ENCODE measurements around the gene IGFBP4.

IGFBP4 gene

DNA sequence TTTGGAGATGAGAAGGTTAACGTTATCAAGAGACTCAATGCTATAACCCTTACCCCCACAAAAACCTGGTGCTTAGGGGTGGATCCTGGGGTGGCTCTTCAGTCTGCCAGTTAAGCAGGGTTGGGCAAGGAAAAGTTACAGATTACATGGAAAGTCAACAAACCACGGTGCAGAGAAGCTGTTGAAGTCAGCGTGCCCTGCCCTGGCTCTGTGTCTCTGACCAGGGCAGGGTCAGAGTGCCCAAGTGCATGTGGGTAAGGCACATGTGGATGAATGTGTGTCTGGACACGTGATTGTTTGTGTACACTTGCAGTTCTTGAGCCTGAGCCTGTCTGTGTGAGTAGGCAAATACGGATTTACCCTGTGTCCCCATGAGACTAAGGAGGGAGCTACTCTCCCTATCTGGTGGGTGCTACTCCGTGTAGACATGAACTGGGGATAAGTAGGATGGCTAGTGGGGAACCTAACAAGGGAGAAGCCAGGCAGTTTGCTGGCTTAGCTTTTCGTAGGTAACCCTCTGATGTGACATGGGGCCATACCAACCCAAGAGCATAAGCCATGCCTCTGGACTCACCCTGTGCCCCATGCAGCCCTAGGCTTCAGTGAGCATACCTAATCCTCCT, 5.5 kb downstream of the IGFBP4 start:
- TF ChIP-seq, protein P1, sequence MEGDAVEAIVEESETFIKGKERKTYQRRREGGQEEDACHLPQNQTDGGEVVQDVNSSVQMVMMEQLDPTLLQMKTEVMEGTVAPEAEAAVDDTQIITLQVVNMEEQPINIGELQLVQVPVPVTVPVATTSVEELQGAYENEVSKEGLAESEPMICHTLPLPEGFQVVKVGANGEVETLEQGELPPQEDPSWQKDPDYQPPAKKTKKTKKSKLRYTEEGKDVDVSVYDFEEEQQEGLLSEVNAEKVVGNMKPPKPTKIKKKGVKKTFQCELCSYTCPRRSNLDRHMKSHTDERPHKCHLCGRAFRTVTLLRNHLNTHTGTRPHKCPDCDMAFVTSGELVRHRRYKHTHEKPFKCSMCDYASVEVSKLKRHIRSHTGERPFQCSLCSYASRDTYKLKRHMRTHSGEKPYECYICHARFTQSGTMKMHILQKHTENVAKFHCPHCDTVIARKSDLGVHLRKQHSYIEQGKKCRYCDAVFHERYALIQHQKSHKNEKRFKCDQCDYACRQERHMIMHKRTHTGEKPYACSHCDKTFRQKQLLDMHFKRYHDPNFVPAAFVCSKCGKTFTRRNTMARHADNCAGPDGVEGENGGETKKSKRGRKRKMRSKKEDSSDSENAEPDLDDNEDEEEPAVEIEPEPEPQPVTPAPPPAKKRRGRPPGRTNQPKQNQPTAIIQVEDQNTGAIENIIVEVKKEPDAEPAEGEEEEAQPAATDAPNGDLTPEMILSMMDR (IDR thresholded peaks at IDR 0.05; ENCODE audit: insufficient read depth, low read depth, low read length, missing control alignments) = no peak
- DNase-seq (ENCODE audit: low read depth) = no peak
- H3K4me3 ChIP-seq (ENCODE audit: low read depth, low read length) = no peak overlapping the region

DNA sequence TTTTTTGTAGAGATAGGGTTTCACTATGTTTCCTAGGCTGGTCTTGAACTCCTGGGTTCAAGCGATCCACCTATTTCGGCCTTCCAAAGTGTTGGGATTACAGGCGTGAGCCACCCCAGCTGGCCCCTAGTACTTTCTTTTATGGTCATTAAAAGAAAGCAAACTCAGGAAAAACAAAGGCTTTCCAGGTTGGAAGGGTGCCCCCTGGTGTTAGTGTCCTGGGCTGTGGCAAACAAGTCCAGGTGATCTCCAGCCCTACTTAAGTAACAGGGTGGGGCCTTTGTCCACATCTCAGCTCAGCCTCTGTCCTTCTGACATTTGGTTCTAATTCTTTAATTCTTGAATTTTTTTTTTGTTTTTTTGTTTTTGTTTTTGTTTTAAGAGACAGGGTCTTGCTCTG, 6.9 kb downstream of the IGFBP4 start:
- DNase-seq (ENCODE audit: low read depth) = peak; percentile 63
- TF ChIP-seq, protein P1 (IDR thresholded peaks at IDR 0.05; ENCODE audit: insufficient read depth, low read depth, low read length, missing control alignments) = peak; percentile 58
- H3K4me3 ChIP-seq (ENCODE audit: low read depth, low read length) = no peak overlapping the region

DNA sequence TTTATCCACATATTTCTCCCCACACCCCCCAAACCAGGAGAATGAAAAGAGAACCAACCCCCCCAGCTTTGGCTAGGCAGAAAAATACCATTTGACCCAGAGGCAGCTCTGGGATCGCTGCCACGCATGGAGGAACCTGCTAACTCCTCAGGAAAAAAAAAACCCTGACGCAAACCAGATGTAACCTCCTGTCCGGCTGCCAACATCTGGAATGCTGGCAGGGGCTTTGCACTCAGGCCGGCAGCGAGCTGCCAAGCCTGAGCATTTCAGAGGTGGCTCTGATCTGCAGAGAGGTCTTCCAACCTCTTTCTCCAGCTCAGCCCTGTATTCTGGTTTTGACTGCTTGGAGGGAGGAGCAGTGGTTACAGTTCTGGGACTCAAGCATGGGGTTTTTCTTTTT, 8.2 kb downstream of the IGFBP4 start:
- no peak for DNase-seq (ENCODE audit: low read depth)
- TF ChIP-seq, protein P1 (IDR thresholded peaks at IDR 0.05; ENCODE audit: insufficient read depth, low read depth, low read length, missing control alignments) = no peak
- no peak overlapping the region for H3K4me3 ChIP-seq (ENCODE audit: low read depth, low read length)

DNA sequence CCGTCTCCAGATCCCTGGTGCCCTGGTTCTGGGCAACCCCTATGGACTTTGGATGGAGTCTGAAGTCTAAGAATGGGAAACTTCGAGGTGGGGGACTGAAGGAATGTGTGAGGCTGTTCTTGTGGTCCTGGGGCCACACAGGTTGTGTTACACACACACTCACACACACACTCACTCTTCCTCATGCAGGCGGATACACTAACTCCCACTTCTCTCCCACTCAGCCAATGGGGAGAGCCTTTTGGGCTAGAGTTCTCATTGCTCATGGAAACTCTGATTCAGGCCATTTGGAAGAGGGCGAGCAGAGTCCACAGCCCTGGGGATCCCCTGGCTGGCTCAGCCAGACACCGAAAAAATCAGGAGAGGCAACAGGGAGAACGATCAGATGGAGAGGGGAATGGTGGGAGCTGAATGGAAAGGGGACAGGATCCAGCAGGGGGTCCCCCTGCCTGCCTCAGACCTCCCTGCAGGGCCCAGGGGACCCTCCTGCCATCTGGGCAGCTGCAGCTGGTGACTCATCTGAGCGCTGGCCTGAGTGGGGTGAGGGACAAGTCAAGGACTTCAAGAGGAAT, 9.1 kb downstream of the IGFBP4 start:
- TF ChIP-seq, protein P1 (IDR thresholded peaks at IDR 0.05; ENCODE audit: insufficient read depth, low read depth, low read length, missing control alignments) = no peak
- no peak overlapping the region for H3K4me3 ChIP-seq (ENCODE audit: low read depth, low read length)
- DNase-seq (ENCODE audit: low read depth) = no peak

DNA sequence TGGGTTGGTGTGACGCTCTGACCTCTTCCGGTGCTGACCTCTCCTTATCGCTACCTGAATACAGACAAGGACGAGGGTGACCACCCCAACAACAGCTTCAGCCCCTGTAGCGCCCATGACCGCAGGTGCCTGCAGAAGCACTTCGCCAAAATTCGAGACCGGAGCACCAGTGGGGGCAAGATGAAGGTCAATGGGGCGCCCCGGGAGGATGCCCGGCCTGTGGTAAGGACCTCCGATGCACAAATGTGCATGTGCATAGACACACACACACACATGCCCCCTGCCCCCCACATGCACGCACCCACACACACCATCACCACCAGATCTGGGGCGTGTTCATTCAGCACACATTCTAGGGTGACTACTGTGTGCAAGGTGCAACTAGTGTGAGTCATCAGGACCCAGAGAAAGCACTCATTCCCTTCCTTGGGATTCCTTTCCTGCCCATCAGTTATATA, 9.7 kb downstream of the IGFBP4 start:
- TF ChIP-seq, protein P1 (IDR thresholded peaks at IDR 0.05; ENCODE audit: insufficient read depth, low read depth, low read length, missing control alignments) = no peak
- H3K4me3 ChIP-seq (ENCODE audit: low read depth, low read length) = no peak overlapping the region
- no peak for DNase-seq (ENCODE audit: low read depth)

DNA sequence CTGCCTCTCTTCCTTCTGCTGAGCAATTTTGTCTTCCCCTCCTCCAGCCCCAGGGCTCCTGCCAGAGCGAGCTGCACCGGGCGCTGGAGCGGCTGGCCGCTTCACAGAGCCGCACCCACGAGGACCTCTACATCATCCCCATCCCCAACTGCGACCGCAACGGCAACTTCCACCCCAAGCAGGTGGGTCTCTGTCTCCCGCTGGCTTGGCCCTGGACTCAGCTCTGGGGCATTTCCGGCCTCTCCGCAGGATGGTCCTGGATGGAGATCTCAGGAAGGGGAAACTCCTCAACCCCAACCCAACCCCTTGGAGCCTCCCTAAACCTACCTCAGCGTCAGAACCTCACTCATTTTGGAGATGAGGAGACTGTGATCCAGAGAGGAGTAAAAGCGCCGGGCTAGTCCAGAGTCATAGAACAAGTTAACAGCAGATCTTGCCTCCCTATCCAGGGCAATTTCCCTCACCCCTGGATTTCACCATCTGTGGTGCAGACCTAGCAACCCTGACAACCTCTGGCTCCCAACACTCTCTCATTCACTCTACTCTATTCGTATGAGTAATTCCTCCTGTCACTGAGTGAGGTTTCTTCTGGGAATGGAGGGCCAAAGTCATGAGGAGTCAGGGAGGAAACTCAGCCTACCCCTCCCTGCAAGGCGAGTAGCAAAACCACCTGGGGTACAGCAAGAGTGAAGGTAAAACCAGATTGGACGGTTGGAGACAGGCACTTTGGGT, 10.8 kb downstream of the IGFBP4 start:
- DNase-seq (ENCODE audit: low read depth) = no peak
- H3K4me3 ChIP-seq (ENCODE audit: low read depth, low read length) = no peak overlapping the region
- TF ChIP-seq, protein P1 (IDR thresholded peaks at IDR 0.05; ENCODE audit: insufficient read depth, low read depth, low read length, missing control alignments) = no peak

Data from GM12865 (cell line).